Thoracic aorta (tissue), 2 donors: ENCODE data around the gene SLC38A5. TPM values are rescaled to one million over a fixed set of nuclear protein-coding genes. Genes with fewer than 3 reads are reported as not detected.

Experiments
- ATAC-seq: fragments of 150-250 bp; one replicate; pipeline ENCODE4 v1.8.0; 2017; ENCODE audit warnings: low read depth; ENCODE audit not compliant: insufficient number of reproducible peaks, low FRiP score
- DNase-seq: peaks from one replicate; pipeline ENCODE4 v3.0.0-alpha.2; 2020; ENCODE audit warnings: low spot score
- H3K27ac ChIP-seq, 2 donors: fragments of 200-600 bp; sonication (generic); 1 replicate in 1 of 2; 2 replicates in 1 of 2; pipeline ENCODE4 v1.5.1; 2016; ENCODE audit warnings: mild to moderate bottlenecking in 2 of 2, moderate library complexity in 2 of 2
- H3K27me3 ChIP-seq: fragments of 200-600 bp; sonication (generic); replicated peaks from 2 replicates; pipeline ENCODE4 v1.6.0; 2016; ENCODE audit warnings: mild to moderate bottlenecking; ENCODE audit not compliant: insufficient read depth
- H3K36me3 ChIP-seq: fragments of 200-600 bp; sonication (generic); one replicate; pipeline ENCODE4 v1.5.1; 2016
- H3K4me1 ChIP-seq, 2 donors: fragments of 200-600 bp; sonication (generic); 1 replicate in 1 of 2; 2 replicates in 1 of 2; pipeline versions ENCODE4 v1.5.1 to v1.6.0; 2016; ENCODE audit warnings: low read depth in 2 of 2, mild to moderate bottlenecking in 1 of 2; ENCODE audit not compliant: control insufficient read depth in 1 of 2
- H3K4me3 ChIP-seq: fragments of 200-600 bp; sonication (generic); 2 replicates; pipeline ENCODE4 v1.5.1; 2016; ENCODE audit warnings: mild to moderate bottlenecking
- H3K9me3 ChIP-seq: fragments of 200-600 bp; sonication (generic); 2 replicates; pipeline ENCODE4 v1.5.1; 2016
- CTCF ChIP-seq: fragments of 200-600 bp; sonication (generic); IDR thresholded peaks from one replicate; pipeline ENCODE4 v1.5.1; 2019; ENCODE audit warnings: antibody characterized with exemption
- total RNA-seq, 2 donors: library from RNA; depleted of rRNA; stranded (reverse); fragments of >200 nt; gene quantifications; one replicate each; pipeline versions ENCODE4 v1.1.0 to v1.2.3, GENCODE V29; 2016

Gene SLC38A5
- total RNA-seq, 2 donors from 2014 or later, result 3.4 to 4.9 TPM

GRCh38 chrX:48474581-48474980 is 4.5 kb upstream of the SLC38A5 start:
- Histone ChIP-seq H3K4me3 (no peak overlapping the region), H3K27ac (no peak overlapping the region), H3K9me3 (no peaks in the 10 kb centered on the region), H3K36me3 (no peaks in the 10 kb centered on the region), H3K4me1 (peaks cover 0 to 3% of the 10 kb centered on the region in 2 donors), H3K27me3 (no peaks in the 10 kb centered on the region)
- no peak for ATAC-seq
- DNase-seq, result no peak
- no peak for TF ChIP-seq CTCF

- Histone ChIP-seq H3K27ac (no peak overlapping the region), H3K4me1 (peaks cover 0 to 3% of the 10 kb centered on the region in 2 donors), H3K27me3 (no peaks in the 10 kb centered on the region), H3K36me3 (no peaks in the 10 kb centered on the region), H3K4me3 (no peak overlapping the region), H3K9me3 (no peaks in the 10 kb centered on the region)
- ATAC-seq, result no peak
- DNase-seq, result no peak
- TF ChIP-seq CTCF, result no peak
Measured at GRCh38 chrX:48474127-48474526, 4.1 kb upstream of the SLC38A5 start.

GRCh38 chrX:48473704-48473990 is 3.6 kb upstream of the SLC38A5 start:
- H3K36me3 ChIP-seq, result no peaks in the 10 kb centered on the region
- no peaks in the 10 kb centered on the region for H3K9me3 ChIP-seq
- H3K4me3 ChIP-seq, result no peak overlapping the region
- TF ChIP-seq CTCF, result no peak
- no peak overlapping the region for H3K27ac ChIP-seq
- DNase-seq (no peak), ATAC-seq (no peak)
- H3K4me1 ChIP-seq, result peaks cover 0 to 3% of the 10 kb centered on the region in 2 donors
- H3K27me3 ChIP-seq, result no peaks in the 10 kb centered on the region

GRCh38 chrX:48472851-48473703 is 3.0 kb upstream of the SLC38A5 start:
- no peaks in the 10 kb centered on the region for H3K27me3 ChIP-seq
- H3K9me3 ChIP-seq, result no peaks in the 10 kb centered on the region
- no peak for ATAC-seq
- no peak overlapping the region for H3K27ac ChIP-seq
- H3K36me3 ChIP-seq, result no peaks in the 10 kb centered on the region
- no peak for DNase-seq
- no peak overlapping the region for H3K4me3 ChIP-seq
- H3K4me1 ChIP-seq, result peaks cover 0 to 3% of the 10 kb centered on the region in 2 donors
- TF ChIP-seq CTCF, result no peak

GRCh38 chrX:48472225-48472624 is 2.2 kb upstream of the SLC38A5 start:
- ATAC-seq (no peak), DNase-seq (no peak)
- TF ChIP-seq CTCF, result no peak

More at GRCh38 chrX:48472225-48472624, 2.2 kb upstream of the SLC38A5 start:
- Histone ChIP-seq H3K9me3 (no peaks in the 10 kb centered on the region), H3K27ac (no peak overlapping the region), H3K27me3 (no peaks in the 10 kb centered on the region), H3K4me1 (peaks cover 0 to under 1% of the 10 kb centered on the region in 2 donors), H3K4me3 (no peak overlapping the region), H3K36me3 (no peaks in the 10 kb centered on the region)
